KOPT-K1 (cell line): ENCODE results near the gene ZNF277.
"Not testable (repeated sequence)": the region's sequence is repeated elsewhere in the genome, so short reads cannot be mapped to it uniquely, and the experiment has no call there.

ENCODE experiments used
- H3K27ac ChIP-seq: fragments of 200-600 bp; sonication (generic); 2 replicates; pipeline ENCODE4 v1.5.1; 2016; ENCODE audit warnings: antibody characterized with exemption, mild to moderate bottlenecking, low read depth, low read length; ENCODE audit not compliant: poor library complexity, severe bottlenecking
- H3K36me3 ChIP-seq: fragments of 200-600 bp; sonication (generic); 2 replicates; pipeline ENCODE4 v1.5.1; 2017; ENCODE audit warnings: antibody characterized with exemption, mild to moderate bottlenecking, low read length, moderate library complexity; ENCODE audit not compliant: insufficient read depth
- H3K9me3 ChIP-seq: fragments of 200-600 bp; sonication (generic); 2 replicates; pipeline ENCODE4 v1.5.1; 2017; ENCODE audit warnings: antibody characterized with exemption, low read length, mild to moderate bottlenecking; ENCODE audit not compliant: insufficient read depth, poor library complexity, severe bottlenecking

ZNF277 gene

DNA sequence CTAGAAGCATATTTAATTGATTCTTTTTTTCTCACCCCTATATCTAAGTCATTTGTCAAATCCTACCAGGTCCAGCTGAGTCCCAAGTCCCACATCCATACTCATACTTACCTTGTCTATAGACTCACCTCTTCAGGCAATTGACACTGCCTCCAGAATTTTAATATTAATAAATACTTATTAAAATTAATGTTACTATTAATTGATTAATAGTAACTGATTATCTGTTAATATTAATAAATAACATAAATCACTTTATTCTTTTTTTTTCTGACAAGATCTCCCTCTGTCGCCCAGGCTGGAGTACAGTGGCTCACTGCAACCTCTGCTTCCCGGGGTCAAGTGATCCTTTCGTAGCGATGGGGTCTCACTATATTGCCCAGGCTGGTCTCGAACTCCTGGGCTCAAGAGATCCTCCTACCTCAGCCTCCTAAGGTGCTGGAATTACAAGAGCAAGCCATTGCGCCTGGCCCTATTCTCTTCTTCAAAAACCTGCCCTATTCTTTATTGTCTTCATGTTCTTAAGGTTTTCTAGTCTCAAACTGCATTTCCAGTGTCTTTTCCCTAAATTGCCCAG lies 94.4 kb downstream of the ZNF277 start:
- Histone ChIP-seq H3K36me3 (0 out of 2 replicates have a peak, but pooled peaks cover 4% of the 10 kb centered on the region), H3K27ac (no peak overlapping the region), H3K9me3 (no peaks in the 10 kb centered on the region)

DNA sequence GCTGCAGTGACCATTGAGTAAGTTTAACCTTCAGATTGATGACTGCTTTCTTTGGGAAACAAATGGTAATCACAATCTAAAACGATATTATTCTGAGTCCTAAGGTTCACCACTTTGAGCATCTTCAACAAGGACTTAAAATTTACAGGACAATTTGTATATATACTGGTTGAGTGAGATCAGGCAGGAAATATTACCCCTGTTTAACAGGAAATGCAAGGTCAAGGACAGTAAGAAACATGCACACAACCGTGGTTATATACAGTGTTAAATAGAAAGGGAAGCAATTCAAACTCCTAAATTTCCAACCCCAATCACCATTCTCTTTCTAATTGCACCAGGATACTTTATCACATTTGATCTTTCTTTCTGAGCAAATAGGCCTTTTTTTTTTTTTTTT lies 96.1 kb downstream of the ZNF277 start:
- 0 out of 2 replicates have a peak, but pooled peaks cover 3% of the 10 kb centered on the region for H3K36me3 ChIP-seq
- H3K27ac ChIP-seq: no peak overlapping the region

DNA sequence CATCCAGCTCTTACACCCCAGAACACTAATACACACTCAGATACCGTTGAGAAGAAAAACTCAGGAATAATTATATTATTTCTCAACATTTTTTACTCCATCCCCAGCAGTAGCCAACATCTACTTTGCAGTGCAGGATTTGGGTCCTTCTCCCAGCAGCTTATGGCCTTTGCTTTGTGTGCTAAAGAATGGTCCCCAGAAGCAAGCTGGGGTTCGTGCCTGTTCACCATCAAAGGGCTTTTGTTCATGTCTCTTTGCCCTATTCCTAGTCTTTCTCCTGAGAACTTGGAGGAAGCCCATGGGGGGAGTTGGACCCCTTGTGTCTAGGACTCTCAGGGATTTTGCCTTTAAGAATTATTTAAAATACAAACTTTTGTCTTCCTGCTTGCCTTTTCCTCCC lies 100.4 kb downstream of the ZNF277 start:
- H3K36me3 ChIP-seq: peaks cover 10% of the 10 kb centered on the region; the same call in 1 of the 2 replicates
- peaks cover 15% of the 10 kb centered on the region for H3K9me3 ChIP-seq
- no peak overlapping the region for H3K27ac ChIP-seq

More for the DNA sequence above, 96.1 kb downstream of the ZNF277 start:
- no peaks in the 10 kb centered on the region for H3K9me3 ChIP-seq

DNA sequence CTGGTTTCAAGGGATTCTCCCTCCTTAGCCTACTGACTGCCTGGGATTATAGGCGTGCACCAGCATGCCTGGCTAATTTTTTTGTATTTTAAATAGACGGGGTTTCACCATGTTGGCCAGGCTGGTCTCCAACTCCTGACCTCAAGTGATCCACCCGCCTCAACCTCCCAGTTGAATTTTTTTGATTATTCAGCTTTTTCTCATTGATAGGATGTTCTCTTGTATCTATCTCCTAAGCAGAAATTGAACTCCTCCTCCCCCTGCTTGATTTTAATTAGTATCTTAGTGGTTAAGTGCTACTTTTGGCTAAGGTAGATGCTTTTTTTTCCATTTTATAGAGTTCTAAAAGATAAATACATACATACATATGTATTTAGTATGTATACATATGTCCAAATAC lies 101.0 kb downstream of the ZNF277 start:
- Histone ChIP-seq H3K36me3 (peaks cover 10% of the 10 kb centered on the region; the same call in 1 of the 2 replicates), H3K9me3 (peaks cover 15% of the 10 kb centered on the region), H3K27ac (no peak overlapping the region)

DNA sequence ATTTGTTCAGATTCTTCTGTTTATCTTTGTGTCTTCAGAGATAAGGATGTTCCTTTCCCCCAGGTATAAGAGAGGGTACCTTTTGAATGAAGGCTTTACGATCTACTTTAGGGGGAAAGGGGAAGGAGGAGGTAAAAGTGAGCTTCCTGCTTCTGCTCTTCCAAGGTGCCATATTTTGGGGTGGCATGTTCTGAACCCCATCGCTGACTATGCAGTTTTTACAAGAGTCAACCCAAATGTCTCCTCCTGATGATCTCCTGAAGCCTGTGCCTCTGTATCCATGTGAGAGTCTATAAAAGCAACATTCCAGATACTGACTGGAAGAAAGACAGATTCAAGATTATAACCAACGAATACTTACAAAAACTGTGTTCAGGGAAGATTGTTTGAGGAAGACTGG lies 102.5 kb downstream of the ZNF277 start:
- Histone ChIP-seq H3K27ac (no peak overlapping the region), H3K9me3 (peaks cover 15% of the 10 kb centered on the region), H3K36me3 (peaks cover 13% of the 10 kb centered on the region; the same call in 1 of the 2 replicates)

DNA sequence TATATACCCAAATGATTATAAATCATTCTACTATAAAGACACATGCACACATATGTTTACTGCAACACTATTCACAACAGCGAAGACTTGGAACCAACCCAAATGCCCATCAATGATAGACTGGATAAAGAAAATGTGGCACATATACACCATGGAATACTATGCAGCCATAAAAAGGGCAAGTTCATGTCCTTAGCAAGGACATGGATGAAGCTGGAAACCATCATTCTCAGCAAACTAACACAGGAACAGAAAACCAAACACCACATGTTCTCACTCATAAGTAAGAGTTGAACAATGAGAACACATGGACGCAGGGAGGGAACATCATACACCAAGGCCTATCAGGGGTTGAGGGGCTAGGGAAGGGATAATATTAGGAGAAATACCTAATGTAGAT lies 110.3 kb downstream of the ZNF277 start:
- H3K27ac ChIP-seq, H3K9me3 ChIP-seq: not testable (repeated sequence)
- H3K36me3 ChIP-seq: peaks cover 29% of the 10 kb centered on the region

DNA sequence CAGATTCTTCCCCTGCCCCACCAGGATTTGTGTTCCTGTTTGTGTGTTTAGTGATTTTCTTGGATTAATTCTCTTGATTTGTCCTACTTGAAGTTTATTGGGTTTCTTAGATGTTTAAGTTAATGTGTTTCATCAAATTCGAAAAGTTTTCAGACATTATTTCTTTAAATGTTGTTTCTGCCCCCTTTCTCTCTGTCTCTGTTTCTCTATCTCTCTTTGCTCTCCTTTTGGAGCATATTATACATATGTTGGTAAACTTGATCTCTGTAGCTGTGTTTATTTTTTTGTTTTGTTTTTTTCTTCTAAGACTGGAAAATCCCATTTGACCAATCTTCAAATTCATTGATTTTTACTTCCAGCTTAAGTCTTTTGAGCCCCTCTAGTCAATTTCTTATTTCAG lies 115.6 kb downstream of the ZNF277 start:
- Histone ChIP-seq H3K27ac (no peak overlapping the region), H3K36me3 (peaks cover 40% of the 10 kb centered on the region), H3K9me3 (peaks cover 20% of the 10 kb centered on the region)

DNA sequence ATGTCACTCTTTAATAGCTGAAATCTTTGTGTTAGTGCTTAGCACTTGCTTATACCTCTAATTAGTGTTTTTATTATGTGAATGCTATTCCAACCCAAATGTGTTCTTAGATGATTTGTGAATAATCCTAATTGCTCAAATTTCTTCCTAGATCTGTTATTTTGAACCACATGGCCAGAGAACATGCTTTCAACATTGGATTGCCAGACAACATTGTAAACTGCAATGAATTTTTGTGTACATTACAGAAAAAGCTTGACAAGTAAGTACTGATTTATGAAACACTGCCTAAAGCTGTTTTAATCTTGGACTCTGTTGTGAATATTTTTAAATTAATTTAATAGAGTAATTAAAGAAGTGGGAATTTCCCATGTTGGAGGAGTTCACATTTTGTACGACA lies 121.1 kb downstream of the ZNF277 start:
- peaks cover 10% of the 10 kb centered on the region for H3K9me3 ChIP-seq
- peaks cover 33% of the 10 kb centered on the region for H3K36me3 ChIP-seq
- H3K27ac ChIP-seq: no peak overlapping the region

DNA sequence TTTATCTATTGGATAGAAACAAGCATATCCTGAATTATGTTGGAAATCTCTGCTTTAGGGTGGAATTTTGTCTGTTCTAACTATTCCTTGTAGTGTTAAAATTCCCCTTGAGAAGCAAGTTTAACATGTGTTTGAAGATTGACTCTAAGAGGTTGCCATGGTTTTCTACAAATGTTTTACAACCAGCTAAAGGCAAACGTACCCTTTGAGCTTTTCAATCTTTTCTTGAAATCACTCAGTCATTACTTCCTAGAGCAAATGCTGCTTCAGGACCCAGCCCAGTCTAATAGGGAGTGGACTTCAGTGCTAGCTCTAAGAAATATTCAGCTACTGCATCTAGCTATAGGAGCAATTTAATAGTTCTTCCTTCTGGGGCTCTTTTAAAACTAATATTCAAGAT lies 125.0 kb downstream of the ZNF277 start:
- Histone ChIP-seq H3K36me3 (peaks cover 16% of the 10 kb centered on the region), H3K9me3 (peaks cover 4% of the 10 kb centered on the region), H3K27ac (no peak overlapping the region)

DNA sequence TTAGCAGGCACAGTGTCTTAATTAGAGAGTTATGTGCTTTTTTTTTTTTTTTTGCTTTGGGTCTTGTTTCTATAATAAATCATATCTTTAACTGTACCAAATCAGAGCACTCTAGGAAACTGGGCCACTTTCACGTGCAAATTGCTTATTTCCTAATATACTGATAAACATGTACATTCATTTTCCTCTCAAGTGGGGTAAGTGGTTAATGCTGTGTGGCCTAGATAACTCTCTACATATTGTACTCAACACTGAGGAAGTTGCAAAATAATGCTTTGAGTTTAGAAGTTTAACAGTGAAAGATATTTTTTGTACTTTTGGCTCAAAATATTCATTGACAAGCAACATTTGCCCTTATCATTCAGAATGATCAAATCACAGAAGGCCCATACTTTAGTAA lies 127.9 kb downstream of the ZNF277 start:
- Histone ChIP-seq H3K36me3 (peaks cover 28% of the 10 kb centered on the region), H3K9me3 (no peaks in the 10 kb centered on the region), H3K27ac (no peak overlapping the region)

DNA sequence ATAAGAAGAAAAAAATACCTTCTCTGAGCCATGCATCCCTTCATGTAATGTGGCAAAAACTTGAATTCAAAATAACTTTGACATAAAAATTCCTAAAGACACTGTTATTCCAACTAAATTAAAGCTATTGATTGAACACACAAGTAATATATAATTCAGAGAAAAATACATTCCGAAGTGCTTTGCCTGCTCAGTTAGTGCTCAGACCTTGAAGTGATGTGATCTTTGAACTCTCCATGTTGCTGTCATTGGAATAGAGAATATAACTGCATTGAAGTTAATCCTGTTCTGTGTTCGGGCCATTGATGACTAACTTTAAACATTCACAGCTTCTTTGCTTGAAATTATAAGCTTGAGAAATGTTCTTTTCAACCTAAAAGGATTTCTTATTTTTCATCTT lies 129.8 kb downstream of the ZNF277 start:
- no peak overlapping the region for H3K27ac ChIP-seq
- H3K36me3 ChIP-seq: peaks cover 23% of the 10 kb centered on the region
- H3K9me3 ChIP-seq: no peaks in the 10 kb centered on the region

DNA sequence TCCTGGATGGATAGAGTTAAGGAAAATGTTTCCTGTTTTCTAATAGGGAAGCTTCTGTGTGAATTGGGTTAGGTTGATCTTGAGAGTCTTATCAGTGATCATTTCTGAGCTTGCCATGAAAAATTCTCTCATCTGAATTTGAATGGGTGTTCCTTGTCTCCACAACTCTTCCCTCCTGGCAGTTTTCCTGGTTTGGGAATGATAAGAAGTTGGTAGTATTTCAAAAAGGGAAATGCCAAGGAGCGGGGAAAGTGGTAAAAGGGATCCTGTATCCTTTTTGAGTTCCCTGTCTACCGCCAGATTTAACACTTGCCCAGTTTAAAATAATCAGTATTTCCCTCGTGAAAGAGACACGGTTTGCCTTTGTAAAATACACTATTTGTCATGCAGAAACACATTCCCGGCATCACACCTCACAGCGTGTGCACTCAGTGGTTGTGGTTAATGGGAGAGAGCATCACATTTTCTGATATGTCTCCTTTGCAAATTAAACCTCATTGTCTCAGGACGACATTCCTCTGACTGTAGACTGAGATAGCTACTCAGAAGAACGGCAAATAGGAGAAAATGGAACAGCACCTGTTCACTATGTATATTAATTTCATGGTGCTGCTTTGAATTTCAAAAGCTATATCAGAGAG lies 130.6 kb downstream of the ZNF277 start:
- Histone ChIP-seq H3K36me3 (peaks cover 28% of the 10 kb centered on the region), H3K27ac (no peak overlapping the region), H3K9me3 (no peaks in the 10 kb centered on the region)

DNA sequence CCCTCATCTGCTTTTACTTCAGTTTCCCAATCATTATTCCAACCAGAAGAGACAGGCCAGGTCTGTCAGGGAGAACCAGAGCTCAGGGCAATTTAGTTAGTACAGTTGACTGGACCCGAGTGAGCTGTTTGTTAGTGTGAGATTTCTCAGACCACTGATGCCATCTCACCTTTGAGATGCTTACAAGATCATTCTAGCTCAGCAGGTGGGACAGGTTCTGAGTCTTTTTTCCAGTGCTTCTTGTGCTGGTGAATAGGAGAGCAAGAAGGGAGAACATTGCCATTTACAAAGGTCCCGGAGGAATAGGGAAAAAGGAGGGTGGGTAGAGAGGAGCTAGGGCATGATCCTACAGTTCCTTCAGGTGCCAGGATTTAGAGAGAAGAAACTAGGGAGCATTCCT lies 131.4 kb downstream of the ZNF277 start:
- H3K27ac ChIP-seq: no peak overlapping the region
- H3K9me3 ChIP-seq: no peaks in the 10 kb centered on the region
- peaks cover 35% of the 10 kb centered on the region for H3K36me3 ChIP-seq

DNA sequence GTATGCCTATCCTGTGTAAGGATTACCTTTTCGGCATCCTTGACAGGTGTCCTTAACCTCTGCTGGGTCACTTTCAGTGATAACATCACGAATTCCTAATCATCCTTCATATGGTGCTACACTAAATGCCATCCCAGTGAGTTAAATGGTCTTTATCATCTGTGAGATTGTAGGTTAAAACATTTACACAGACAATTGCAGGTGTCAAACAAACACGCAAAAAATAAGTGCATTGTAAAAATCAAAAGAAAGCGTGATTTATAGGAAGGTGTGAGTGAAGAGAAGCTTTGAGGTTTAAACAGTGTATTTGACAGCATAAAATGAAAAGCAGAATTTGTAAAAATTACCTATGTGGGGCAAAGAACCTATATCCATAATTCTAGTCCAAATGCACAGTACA lies 132.3 kb downstream of the ZNF277 start:
- no peak overlapping the region for H3K27ac ChIP-seq
- H3K36me3 ChIP-seq: peaks cover 44% of the 10 kb centered on the region
- no peaks in the 10 kb centered on the region for H3K9me3 ChIP-seq

DNA sequence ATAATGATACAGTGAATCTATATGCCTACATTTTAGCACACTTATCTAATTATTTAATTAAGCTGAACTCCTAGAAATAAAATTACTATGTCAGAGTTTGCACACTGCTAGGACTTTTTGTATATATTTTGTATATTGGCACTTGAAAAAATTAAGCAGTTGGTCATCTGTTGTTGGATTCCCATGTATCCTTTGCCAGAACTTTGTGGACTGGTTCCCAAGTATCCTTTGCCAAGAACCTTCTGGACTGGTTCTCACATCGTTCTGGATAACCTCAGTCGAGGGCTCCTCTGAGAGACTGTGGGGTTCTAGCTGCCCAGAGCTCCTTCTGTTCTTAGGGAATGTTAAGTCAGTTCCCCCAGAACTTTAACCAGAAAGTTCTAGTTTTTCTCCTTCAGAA lies 135.0 kb downstream of the ZNF277 start:
- no peaks in the 10 kb centered on the region for H3K9me3 ChIP-seq
- H3K36me3 ChIP-seq: peaks cover 58% of the 10 kb centered on the region
- no peak overlapping the region for H3K27ac ChIP-seq
